HT1080 (cell line): ENCODE results near the gene CACNA1C. TPM values are rescaled to one million over a fixed set of nuclear protein-coding genes. Genes with fewer than 3 reads are reported as not detected.

Experiments
- DNase-seq: peaks from one replicate; pipeline ENCODE4 v3.0.0-alpha.2; 2015; ENCODE audit warnings: low read depth
- total RNA-seq: library from RNA; depleted of rRNA; stranded (reverse); fragments of >200 nt; shearing (Covaris generic); gene quantifications from 2 replicates; pipeline ENCODE4 v1.2.3, GENCODE V29; 2014

CACNA1C gene
- total RNA-seq, 1 experiment from 2014 or later = not detected

DNA sequence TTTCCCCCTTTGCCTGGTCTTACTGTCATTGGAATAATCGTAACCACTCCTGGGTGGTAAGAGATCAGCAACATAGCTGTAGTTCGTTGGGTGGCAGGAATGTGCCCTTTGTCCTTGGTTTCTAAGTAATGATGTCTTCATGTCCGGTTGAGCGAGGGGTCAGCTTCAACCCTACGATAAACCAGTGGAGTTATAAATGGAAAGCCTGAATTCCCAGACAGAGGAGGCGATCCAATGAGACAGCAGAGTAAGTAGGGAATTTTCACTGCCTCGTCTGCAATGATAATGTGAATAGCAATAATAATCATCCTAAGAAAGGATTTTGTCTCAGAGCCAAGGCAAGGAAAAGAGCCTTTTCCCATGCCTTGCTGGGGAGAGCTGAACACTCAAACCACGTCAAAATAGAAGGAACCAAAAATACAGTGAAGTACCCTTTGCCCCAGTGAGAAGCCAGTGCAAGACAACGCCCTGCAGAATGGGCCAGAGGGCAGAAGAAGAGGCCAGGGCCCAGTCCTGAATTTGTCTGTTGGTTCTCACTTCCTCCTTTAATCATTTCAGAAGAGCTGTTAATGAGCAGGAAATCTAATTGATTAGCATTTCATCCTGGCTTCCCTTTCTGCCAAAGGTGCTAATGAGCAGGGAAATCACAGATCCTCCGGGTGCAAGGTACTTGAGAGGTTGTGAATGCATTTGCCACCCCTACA, 330.7 kb downstream of the CACNA1C start:
- no peak for DNase-seq

GRCh38 chr12:2384029-2384386, 331.2 kb downstream of the CACNA1C start:
- no peak for DNase-seq

DNA sequence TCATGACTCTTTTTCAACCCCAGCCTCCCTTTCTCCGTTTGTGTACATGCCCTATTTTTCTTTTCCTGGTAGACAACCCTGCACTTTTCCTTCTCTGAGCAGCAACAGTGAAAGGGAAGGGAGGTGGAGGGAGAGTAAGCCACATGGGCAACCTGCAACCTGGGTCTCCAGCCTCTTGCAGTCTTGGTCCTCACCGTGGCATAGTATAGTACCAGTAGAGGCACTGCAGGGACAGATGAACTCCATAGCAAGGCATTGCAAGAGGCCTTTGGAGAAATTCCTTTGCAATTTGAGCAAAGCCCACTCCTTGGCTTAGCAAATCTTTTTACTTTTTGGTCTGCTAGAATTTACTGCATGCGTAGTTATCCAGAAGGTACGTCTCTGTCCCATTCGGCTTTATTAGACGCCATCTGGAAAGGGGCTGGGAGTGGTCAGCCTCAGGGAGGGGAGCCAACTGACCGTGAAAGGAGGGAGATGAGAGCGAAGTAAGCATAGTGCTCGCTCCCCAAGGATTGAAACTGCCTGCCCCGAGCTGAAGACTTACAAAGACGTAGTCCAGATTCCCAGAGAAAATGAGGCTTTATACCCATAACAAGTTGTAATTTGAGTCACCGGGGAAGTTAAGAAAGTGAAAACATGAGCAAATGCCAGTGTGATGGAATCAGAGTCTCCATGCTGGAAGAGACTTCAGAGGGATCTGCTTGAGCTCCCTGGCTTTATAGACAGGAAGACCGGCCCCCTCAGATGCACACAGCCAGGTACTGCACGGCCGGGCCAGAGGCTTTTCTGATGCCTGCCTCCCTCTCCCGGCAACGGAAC, 332.0 kb downstream of the CACNA1C start:
- no peak for DNase-seq

DNA sequence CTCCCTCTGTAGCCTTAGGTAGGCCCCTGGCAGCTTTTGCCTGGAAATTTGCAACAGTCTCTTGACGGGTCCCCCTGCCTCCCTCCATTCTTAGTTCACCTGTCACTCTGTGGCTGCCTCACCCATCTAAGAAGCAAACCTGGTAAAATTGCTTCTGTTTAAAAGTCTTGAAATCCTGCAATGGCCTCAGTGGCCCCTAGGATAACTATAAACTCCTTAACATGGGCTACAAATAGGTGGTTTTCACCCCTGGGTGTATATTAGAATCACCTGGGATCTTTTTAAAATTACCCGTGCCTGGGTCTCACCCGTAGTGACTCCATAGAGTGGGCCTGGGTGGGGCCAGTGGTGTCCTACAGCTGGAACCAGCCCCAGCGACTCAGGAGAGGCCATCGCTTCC, 332.7 kb downstream of the CACNA1C start:
- no peak for DNase-seq

DNA sequence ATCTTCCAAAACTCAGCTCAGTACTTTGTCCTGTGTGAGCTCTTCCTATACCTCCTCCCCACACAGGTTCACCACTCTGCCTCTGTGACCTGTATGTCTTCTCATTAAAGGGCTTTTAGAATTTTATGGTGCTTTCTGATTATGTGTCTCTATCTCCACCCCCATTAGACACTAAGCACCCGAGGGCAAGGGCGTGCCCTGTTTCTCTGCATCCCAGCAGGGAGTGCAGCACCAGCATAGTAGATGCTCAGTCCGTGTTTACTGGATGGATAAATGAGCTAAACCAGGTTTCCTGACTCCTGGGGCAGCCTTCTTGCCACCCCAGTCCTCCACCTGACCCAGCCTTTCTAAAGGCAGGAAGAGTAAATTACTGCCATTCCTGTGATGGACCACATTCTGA, 333.8 kb downstream of the CACNA1C start:
- DNase-seq = no peak

DNA sequence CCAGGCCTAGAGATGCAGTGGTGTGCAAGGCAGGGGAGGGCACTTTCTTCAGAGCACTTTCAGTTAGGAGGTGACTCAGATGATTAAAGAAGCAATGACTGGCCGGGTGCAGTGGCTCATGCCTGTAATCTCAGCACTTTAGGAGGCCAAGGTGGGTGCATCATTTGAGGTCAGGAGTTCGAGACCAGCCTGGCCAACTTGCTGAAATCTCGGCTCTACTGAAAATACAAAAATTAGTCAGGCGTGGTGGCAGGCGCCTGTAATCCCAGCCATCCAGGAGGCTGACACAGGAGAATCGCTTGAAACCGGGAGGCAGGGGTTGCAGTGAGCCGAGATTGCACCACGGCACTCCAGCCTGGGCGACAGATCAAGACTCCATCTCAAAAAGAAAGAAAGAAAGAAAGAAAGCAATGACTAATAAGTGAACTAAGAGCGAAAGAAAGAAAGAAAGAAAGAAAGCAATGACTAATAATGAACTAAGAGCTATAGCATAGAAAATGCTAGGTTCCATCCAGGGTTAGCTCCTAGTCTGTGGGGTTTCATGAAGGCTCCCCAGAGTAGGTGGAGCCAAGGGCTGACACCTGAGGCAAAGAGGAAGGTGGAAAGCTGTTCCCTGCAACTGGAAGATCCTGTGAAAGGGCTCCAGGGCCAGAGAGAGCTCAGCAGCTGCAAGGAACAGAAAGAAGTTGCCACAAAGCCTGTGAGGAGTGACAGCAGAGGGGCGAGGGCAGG, 334.5 kb downstream of the CACNA1C start:
- DNase-seq = peak; percentile 16

DNA sequence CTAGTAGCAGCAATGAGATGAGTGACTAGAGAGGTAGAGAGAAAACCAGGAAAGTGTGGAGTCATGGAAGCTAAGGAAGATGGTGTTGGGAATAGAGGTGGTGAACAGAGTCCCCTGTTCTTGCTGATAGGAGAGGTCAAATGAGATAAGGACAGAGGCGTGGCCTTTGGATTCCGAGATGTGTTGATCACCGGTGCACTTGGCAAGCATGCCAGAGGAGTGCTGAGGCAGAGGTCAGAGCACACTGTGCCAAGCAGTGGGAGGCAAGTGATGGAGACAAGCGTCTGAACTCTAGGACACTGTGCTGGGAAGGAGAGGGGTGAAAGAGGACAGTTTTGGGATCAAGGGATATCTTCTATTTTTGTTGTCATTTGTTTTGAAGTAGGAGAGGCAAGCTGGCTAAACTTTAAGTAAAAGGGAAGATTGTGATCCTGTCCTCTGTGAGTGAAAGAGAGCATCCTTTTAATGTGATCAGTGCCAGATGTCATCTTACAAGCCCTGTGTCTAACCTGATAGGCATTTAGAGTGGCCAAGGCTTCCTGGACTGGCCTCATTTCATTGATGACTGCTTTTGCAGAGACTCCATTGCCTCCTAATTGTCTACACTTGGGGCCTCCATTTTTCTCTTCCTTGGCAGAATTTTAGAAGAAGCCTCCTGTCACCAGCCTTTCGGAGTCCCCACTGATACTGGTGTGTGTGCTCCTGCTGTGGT, 336.4 kb downstream of the CACNA1C start:
- no peak for DNase-seq

DNA sequence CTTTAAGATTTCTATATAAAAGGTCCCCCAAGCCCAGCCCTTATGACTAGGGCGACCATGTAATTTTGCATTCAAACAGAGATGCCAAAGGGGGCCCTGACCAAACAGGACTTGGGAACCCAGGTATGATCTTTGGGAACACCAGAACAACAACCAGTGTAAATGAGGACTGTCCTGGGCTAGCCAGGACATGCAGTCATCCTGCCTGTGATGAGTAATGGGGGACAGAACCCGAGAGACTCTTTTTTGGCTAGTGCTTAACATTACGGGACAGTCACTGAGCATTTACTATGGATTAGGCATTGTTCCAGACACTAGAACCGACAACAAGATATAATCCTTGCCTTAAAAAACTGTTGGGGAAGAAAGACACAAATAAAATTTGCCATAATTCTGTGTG, 337.3 kb downstream of the CACNA1C start:
- no peak for DNase-seq

- DNase-seq = no peak
Observed at GRCh38 chr12:2390850-2391390, 338.1 kb downstream of the CACNA1C start.

GRCh38 chr12:2391740-2392331, 339.0 kb downstream of the CACNA1C start:
- DNase-seq = no peak

GRCh38 chr12:2393016-2393415, 340.2 kb downstream of the CACNA1C start:
- DNase-seq = no peak

GRCh38 chr12:2393996-2394395, 341.2 kb downstream of the CACNA1C start:
- DNase-seq = no peak

DNA sequence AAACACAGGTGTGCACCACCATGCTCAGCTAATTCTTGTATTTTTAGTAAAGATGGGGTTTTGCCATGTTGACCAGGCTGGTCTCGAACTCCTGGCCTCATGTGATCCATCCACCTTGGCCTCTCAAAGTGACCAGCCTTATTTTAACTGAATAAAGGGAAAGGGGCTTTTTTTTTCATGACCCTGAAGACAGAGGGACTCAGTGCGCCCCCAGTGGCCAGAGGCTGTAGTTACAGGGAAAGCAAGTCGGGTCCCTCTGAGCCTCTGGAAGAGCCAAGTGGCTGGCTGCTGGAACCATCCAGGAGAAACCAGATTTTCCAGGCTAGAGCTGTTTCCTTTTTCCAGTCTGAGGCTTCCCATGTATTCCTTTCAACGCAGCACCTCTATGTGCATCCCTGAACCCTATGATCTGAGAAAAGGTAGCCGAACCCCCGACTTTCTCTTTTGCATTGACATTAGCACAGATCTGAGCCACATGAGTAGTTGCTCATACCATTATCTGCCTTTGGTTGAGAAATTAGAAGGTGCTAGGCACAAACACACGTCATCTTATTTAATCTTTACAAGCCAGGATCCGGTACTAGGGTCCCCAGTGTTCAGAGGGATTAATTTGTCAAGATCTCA, 342.7 kb downstream of the CACNA1C start:
- DNase-seq = peak; percentile 36

- DNase-seq = no peak
Observed at GRCh38 chr12:2396448-2396871, 343.7 kb downstream of the CACNA1C start.

- peak; percentile 10 for DNase-seq
Observed at GRCh38 chr12:2397356-2398045, 344.7 kb downstream of the CACNA1C start.

- DNase-seq = no peak
Observed at GRCh38 chr12:2401040-2401439, 348.3 kb downstream of the CACNA1C start.

- DNase-seq = no peak
Observed at GRCh38 chr12:2402073-2402579, 349.3 kb downstream of the CACNA1C start.

DNA sequence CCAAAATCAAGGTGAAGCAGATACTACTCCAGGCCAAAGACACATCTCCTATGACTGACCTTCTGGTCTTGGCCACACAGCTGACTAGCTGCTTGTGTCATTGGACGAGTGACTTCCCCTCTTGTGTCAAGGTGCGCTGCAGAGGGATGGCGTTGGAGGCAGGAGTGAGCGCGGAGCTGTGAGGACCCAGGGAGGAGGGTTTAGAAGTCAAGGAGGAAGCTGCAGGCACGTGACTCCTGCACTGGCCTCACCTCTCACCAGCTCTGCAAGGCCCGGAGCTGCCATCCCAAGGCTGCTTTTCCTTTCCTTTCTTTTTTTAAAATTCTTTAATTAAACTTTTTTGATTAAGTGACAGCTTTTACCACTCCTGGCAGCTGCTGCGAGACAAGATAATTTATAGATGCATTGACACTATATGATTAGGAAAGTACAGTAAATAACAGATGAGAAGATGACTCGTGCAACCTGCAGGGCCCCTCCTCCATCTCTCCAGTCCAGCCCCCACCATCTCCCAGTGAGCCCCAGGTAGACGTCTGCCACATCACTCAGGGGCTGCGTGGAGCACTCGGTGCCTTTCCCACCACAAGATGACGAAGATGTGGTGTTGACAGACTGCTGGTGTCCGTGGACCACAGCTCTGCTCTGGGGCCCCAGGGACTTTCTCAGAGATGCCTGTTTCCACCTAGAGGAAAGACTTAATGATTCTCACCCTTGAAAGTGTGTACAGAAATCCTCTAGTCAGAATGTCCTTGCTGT, 350.6 kb downstream of the CACNA1C start:
- DNase-seq = no peak

DNA sequence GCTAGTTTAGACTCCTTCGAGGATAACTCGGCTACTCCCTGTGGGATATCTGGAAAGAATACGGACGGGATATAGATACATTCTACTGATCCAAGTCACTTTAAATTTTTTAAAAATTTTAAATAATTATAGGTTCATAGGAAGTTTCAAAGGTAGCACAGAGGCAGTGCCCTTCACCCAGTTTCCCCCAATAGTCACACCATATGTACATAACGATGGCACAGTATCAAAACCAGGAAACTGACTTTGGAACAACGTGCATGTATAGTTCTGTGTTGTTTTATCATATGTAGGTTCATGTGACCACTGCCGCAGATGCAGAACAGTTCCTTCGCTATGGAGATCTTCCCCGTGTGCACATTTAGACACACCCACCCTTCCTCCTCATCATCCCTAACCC, 352.3 kb downstream of the CACNA1C start:
- no peak for DNase-seq
